ENCODE results near the gene EMILIN2. TPM values are rescaled to one million over a fixed set of nuclear protein-coding genes. Genes with fewer than 3 reads are reported as not detected.

The EMILIN2 gene
- total RNA-seq, 1 donor from 2014 or later, result 8.7 TPM

DNA sequence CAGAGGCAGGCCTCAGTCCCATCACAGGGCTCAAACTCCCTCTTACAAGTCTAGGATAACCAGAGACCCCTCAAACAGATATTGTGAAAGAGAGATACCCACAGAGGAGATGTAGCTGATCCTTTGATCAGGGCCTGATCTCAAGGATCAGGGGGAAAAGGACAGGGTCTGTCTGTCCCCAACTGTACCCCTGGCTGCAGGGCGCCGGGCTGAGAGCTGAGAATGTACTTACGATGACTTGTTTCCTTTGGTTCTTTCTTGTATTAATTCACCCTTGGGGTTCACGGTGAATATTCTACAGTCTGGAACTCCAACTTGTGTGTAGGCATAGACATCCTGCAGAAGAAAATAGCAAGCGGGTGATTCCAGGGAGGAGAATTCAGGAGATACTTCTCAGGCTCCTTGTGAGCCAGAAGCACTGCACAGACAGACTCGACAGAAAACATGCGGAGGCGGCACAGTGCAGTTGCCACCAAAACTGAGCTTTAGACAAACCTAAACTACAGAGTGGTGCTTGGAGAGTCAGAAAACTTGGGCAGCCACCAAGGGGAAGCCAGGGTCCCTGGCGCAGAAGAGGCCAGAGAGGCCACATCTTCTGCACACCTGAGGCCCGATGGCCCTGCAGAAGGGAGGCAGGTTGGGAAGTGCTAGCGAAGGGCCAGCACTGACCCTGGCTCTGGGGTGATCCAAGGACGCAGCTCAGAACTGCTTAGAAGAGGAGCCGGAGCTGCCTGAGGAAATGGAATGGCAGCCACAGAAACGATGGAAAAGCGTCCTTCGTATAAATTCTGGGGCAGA, 73.9 kb downstream of the EMILIN2 start:
- DNase-seq (ENCODE audit: low spot score, unreplicated experiment), result no peak
- TF ChIP-seq, protein P1, sequence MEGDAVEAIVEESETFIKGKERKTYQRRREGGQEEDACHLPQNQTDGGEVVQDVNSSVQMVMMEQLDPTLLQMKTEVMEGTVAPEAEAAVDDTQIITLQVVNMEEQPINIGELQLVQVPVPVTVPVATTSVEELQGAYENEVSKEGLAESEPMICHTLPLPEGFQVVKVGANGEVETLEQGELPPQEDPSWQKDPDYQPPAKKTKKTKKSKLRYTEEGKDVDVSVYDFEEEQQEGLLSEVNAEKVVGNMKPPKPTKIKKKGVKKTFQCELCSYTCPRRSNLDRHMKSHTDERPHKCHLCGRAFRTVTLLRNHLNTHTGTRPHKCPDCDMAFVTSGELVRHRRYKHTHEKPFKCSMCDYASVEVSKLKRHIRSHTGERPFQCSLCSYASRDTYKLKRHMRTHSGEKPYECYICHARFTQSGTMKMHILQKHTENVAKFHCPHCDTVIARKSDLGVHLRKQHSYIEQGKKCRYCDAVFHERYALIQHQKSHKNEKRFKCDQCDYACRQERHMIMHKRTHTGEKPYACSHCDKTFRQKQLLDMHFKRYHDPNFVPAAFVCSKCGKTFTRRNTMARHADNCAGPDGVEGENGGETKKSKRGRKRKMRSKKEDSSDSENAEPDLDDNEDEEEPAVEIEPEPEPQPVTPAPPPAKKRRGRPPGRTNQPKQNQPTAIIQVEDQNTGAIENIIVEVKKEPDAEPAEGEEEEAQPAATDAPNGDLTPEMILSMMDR (IDR thresholded peaks at IDR 0.05; ENCODE audit: unreplicated experiment), result no peak
- no peak overlapping the region for H3K4me3 Mint-ChIP-seq (ENCODE audit: low read depth)
- peak overlapping the region; percentile 33 for H3K27ac Mint-ChIP-seq
- H3K36me3 Mint-ChIP-seq (ENCODE audit: insufficient read depth), result peaks cover 15% of the 10 kb centered on the region
- H3K9me3 Mint-ChIP-seq (ENCODE audit: low read depth), result no peaks in the 10 kb centered on the region
- H3K27me3 Mint-ChIP-seq, result no peaks in the 10 kb centered on the region
- no peaks in the 10 kb centered on the region for H3K4me1 Mint-ChIP-seq (ENCODE audit: low read depth)

DNA sequence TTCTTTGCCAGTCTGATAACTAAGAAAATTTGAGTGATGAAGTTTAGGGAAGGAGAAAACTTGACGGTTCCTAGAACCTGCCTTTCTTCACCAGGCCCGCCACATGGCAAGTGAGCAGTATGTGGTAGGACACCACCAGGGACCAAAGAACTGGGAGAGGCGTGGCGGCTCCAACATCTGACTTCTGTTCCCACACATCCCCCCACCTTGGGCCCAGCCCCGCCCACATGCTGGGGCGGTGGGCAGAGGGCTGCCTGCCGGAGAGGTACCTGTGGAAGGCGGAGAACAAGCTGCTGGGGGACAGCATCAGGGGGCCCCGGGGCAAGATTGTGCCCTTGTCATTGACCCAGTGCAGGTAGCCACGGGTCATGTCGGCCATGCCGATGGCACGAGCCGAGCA, 75.0 kb downstream of the EMILIN2 start:
- Mint-ChIP-seq H3K27ac (no peak overlapping the region), H3K36me3 (ENCODE audit: insufficient read depth) (peaks cover 15% of the 10 kb centered on the region), H3K4me3 (ENCODE audit: low read depth) (no peak overlapping the region), H3K27me3 (no peaks in the 10 kb centered on the region), H3K9me3 (ENCODE audit: low read depth) (no peaks in the 10 kb centered on the region), H3K4me1 (ENCODE audit: low read depth) (no peaks in the 10 kb centered on the region)
- DNase-seq (ENCODE audit: low spot score, unreplicated experiment), result no peak
- TF ChIP-seq, protein P1 (IDR thresholded peaks at IDR 0.05; ENCODE audit: unreplicated experiment), result no peak

DNA sequence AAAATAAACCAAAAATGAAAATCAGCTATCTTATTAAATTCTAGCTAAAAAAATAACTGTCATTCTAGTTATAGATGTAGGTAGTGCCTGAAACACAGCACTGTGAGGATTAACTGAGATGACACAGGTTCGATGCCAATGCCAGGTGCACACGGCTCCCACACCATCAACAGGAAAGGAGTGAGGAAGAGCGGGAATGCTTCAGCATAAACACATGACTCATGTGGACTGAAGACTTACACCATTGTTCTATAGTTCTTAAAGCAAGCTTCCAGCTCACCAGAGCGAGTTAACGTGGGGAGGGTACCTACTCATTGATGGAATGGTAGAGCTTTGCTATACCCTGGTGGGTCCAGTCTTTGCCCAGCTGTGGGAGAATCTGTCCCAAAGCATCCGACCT, 76.7 kb downstream of the EMILIN2 start:
- no peak for DNase-seq (ENCODE audit: low spot score, unreplicated experiment)
- Mint-ChIP-seq H3K4me1 (ENCODE audit: low read depth) (no peaks in the 10 kb centered on the region), H3K27ac (no peak overlapping the region), H3K9me3 (ENCODE audit: low read depth) (no peaks in the 10 kb centered on the region), H3K36me3 (ENCODE audit: insufficient read depth) (peaks cover 16% of the 10 kb centered on the region), H3K27me3 (no peaks in the 10 kb centered on the region), H3K4me3 (ENCODE audit: low read depth) (no peak overlapping the region)
- TF ChIP-seq, protein P1 (IDR thresholded peaks at IDR 0.05; ENCODE audit: unreplicated experiment), result no peak

DNA sequence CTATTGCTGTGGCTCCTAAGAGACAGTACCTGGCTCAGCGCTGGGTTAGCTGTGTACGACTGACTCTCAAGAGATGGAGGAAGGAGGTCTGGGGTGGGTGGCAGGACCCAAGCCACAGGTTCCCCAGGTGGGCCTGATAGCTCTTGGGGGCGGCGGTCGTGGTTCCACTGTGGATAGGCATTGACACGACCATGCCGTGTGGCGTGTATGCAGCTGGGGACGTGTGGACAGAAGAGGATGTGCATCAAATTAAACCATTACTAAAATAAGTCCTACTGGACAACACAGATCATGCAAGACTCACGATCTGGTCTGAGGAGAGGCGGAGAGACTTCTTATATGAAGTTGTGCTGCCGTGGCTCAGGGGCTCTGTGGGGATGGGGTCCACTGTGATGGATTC, 78.1 kb downstream of the EMILIN2 start:
- DNase-seq (ENCODE audit: low spot score, unreplicated experiment), result no peak
- no peaks in the 10 kb centered on the region for H3K9me3 Mint-ChIP-seq (ENCODE audit: low read depth)
- TF ChIP-seq, protein P1 (IDR thresholded peaks at IDR 0.05; ENCODE audit: unreplicated experiment), result no peak

DNA sequence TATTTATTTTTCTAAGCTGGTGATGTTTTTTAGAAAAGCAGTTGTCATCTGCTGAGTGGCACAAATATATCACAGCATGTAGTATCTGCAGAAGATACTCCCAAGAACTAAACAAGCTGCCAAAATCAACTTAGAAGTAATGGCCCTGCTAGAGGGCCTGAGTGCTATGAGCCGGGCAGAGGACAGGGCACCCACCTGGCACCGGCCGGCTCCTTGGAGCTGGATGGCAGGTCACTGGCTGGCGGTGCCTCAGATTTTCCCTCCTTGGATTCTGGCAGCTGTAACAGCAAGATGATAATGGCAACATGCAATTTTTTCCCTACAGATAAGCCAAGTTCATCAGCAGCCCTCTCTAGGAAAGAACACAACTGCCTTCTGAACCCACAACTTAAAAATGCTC, 79.7 kb downstream of the EMILIN2 start:
- no peak for DNase-seq (ENCODE audit: low spot score, unreplicated experiment)
- Mint-ChIP-seq H3K36me3 (ENCODE audit: insufficient read depth) (peaks cover 14% of the 10 kb centered on the region), H3K4me1 (ENCODE audit: low read depth) (no peaks in the 10 kb centered on the region), H3K4me3 (ENCODE audit: low read depth) (no peak overlapping the region), H3K27ac (no peak overlapping the region), H3K27me3 (no peaks in the 10 kb centered on the region), H3K9me3 (ENCODE audit: low read depth) (no peaks in the 10 kb centered on the region)
- TF ChIP-seq, protein P1 (IDR thresholded peaks at IDR 0.05; ENCODE audit: unreplicated experiment), result no peak

More for the DNA sequence above, 78.1 kb downstream of the EMILIN2 start:
- Mint-ChIP-seq H3K27ac (no peak overlapping the region), H3K4me3 (ENCODE audit: low read depth) (no peak overlapping the region), H3K36me3 (ENCODE audit: insufficient read depth) (peaks cover 18% of the 10 kb centered on the region), H3K4me1 (ENCODE audit: low read depth) (no peaks in the 10 kb centered on the region), H3K27me3 (no peaks in the 10 kb centered on the region)
